NCI-H446 (cell line): ENCODE measurements around the gene L3HYPDH.
"Not testable (repeated sequence)": the region's sequence is repeated elsewhere in the genome, so short reads cannot be mapped to it uniquely, and the experiment has no call there.

Experiments used
- DNase-seq, 2 experiments: peaks; one replicate each; lab custom pipeline; 2025; lab: John Stamatoyannopoulos, UW

The L3HYPDH gene

DNA sequence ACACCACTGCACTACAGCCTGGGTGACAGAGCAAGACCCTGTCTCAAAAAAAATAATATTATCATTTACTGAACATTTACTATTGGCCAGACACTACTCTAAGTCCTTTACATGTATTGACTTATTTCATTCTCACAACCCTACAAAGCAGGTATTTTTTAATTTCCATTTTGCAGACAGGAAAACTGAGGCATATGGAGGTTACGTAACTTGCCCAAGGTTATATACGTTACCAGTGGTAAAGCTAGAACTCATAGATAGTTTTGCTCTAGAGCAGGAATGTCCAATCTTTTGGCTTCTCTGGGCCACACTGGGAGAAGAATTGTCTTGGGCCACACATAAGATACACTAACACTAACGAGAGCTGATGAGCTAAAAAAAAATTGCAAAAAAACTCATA is 5.7 kb downstream of the L3HYPDH start:
- DNase-seq = no peak

DNA sequence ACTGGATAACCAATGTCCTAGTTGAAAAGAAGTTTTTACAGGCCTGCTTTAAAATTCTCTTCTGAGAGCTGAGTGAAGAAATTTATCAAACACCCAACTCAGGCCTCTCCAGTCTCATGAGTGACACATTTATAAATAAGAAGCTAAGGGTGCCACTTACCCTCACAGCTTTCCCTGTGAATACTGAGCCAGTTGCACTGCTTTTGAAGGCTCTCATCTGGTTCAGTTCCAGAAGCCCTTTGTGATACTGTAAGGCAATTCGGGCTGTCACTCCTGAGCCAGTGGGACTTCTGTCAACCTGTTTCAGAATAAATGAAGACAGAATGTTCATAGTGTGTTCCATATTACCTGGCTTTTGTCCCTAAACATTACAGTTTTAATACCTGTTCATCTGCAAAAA is 8.5 kb downstream of the L3HYPDH start:
- no peak for DNase-seq

DNA sequence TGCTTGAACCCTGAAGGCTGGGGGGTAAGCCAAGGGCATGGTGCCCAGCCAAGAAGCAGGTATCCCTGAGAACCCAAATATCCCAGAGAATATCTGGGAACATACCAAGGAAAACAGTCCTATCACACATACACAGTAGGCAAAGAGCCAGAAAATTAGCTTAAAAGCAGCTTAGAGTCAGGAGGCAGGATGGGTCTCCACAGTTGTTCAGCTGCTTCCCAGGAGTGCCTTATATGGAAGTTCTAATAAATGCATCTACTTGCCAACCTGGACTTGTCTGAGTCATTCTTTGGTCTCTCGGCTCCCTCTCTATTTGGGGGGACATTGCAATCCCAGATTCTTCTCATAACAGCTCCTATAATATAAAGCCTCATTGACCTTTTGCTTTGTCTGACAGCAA is 10.0 kb downstream of the L3HYPDH start:
- peak in 1 of 2 experiments; percentile 5 for DNase-seq

DNA sequence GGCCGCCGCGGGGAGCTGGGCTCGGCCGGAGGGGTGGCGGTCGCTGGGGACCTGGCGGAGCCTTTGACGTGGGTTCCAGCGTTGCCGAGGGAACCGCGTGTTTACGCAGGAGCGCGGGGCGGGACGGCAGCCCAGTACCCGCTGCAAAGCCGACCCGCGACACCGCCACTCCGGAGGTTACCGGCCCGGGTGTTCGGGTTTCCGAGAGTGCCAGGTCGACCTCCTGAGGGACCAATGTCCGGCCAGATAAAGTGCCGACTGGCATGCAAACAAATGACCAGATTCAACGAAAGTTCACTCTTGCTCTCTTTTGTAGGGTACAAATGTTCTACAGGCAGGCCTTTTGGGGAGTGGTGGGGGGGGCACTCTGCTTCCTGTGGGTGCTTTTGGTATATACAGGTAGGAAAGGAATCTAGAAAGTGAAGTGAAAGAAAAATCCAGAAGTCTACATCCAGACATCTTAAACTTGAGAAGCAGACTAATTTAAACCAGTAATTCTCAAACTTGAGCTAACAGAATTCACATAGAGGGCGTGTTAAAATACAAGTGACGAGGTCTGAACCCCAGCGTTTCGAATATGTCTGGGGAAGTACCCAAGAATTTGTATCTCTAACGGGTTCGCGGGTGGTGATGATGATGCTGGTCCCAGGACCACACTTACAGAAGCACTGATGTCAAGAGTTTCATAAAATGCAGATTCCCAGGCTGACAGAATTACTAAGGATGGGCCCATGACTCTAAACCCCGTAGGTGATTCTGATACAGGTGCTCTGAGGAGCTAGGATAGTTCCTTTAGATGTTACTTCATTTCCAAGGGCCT is 18.7 kb downstream of the L3HYPDH start, which contains the start of gene GPR135:
GPR135 (minus strand) TSS at position 65 of the 820 bp plus-strand sequence. CDS start 154 bp downstream, outside the sequence.
- no peak for DNase-seq

DNA sequence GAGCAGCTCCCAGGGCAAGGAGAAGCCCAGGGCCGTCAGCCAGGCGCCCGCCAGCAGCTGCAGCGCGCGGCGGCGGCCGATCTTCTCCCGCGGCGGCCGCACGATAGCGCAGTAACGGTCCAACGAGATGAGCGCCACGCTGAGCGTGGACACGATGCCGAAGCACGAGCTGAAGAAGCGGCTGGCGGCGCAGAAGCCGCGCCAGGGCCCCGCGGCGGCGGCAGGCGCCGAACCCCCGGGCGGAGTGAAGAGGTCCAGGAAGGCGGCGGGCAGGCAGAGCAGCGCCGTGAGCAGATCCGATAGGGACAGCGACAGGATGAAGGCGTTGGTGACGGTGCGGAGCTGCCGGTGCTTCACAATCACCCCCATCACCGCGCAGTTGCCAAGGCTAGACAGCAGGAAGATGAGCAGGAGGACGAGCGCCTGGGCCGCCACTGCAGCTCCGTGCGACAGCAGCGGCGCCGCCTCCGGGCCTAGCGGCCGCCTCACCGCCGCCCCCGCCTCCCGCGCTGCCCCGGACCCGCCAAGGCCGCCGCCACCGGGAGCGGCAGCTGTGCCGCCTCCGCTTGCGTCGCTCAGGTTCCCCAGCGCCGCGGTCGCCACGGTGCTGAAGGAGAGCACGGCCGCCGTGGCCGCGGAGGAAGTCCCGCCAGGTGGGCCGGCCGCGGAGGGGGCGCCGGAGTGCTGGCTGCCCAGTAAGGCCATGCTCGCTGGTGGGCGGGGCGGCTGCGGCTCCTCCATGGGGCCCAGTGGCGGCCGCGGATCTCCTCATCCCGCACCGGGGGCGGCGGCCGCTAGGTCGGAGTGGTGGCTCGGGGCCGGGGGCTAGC is 19.5 kb downstream of the L3HYPDH start:
- DNase-seq = no peak

DNA sequence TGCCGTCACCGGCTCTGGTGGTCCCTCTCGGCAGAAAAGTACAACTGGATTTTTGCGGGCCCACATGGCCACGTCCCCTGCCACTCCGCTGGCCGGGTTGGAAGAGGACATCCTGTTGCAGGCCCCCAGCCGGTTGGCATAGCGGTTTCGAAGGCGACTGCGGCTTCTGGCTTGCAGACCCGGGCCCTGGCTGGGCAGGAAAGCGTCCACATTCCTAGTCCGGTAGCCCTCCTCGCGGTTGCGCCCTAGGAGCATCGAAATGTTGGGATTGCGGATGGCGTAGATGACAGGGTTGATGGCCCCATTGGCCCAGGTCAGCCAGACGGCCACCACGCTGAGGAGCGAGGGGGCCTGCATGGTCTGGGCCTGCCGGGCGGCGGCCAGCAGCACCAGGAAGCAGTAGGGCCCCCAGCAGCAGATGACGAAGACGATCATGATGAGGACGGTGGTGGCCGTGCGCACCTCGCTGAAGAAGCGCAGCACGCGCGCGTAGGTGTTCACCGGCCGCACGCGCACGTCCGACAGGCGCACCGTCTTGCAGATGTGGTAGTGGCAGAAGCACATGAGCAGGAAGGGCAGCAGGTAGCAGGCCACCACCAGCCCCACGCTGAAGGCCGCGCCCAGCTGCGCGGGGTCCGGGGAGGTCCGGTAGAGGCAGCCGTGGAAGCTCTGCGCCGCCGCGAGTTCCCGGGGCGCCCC is 20.3 kb downstream of the L3HYPDH start:
- DNase-seq = no peak

DNA sequence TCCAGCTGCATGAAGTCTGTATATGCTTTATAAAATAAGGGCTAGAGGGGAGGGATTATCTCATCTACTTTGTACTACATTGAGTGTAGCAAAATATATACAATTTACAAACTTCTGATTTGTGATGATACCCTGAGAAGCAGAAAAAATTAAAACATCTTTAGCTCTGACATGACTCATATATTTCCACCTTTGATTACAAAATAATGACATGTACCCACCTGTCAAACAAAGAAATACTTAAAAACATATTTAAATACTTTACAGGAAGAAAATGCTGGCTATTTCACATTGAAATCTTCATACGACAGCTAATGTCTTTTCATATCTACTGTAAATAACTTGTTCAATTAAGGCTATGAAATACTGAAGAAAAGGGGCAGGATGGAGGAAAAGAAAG is 22.3 kb downstream of the L3HYPDH start:
- no peak for DNase-seq

DNA sequence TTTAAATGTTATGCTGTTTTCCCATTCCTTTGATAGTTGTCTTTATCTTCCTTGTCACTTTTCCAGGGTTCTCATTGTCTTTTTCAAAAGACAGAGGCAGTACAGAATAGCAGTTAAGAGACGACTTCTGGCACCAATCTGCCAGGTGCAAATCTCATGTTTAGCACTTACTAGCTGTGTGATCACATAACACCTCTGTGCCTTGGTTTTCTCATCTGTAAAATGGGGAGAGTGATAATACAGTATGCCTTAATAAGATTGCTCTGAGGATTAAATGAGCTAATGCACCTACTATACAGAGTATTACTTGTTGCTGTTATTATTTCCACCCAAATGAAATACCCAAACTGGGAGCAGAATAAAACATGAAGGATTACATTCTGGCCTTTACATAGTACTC is 23.8 kb downstream of the L3HYPDH start:
- DNase-seq = no peak

DNA sequence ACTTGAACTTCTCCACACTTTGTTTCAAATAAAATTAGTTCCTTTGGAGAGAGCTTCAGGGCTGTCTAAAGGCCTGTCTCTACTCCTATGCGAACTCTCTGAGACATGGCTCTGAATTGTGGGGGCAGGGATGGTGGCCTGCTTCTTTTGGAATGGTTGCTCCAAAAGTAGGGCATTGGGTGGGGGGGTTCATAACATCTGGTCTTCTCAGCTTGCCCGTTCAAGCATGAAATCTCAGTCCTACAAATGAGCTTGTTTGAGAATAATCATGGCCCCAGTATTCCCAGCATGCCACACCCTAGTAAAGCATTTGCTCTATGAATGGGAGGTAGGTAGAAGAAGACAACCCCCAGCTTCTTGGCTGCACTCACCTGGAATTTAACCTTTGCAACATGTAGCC is 25.7 kb downstream of the L3HYPDH start:
- DNase-seq = no peak

DNA sequence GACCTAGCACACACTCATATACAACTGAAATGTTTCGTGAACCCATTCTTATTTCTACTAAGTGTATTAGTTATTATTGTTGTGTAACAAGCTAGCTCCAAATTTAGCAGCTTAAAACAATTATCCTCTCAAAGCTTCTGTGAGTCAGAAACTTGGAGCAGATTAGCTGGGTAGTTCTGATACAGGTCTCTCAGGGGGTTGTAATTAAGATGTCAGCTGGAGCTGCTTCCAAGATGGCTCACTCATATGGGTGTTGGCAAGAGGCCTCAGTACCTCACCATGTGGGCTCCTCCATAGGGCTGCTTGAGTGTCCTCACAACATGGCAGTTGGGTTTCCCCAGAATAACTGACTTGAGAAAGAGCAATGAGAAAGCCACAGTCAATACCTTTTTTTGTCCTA is 28.8 kb downstream of the L3HYPDH start:
- peak in 1 of 2 experiments; percentile 16 for DNase-seq

DNA sequence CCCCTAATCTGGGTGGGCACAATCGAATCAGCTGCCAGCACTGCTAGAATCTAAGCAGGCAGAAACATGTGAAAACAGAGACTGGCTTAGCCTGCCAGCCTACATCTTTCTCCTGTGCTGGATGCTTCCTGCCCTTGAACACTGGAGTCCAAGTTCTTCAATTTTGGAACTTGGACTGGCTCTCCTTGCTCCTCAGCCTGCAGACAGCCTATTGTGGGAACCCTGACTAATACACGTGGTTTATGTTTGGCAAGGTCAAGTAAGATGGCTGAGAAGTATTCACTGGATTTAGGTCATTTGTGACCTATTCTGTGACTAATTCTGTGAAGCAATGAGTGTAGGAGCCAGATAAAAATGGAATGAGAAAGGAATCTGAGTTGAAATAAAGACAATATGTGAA is 30.1 kb downstream of the L3HYPDH start:
- DNase-seq = no peak

DNA sequence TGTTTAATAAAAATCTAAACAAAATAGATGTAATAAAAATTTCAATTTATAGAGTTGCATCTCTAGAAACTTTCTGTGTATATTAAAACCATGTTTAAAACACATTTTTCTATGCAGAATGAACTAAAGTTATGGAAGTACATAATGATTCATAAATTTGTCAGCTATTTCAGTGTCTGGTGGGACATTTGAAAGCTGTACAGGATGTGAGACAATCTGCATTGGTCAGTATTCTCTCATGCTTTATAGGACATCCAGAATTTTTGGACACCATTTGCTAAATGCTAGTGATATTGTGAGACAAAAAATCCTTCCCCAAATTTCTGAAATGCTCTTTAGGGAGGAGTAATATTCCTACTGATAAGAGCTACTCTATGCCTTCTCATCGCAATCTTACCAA is 32.4 kb downstream of the L3HYPDH start:
- no peak for DNase-seq

DNA sequence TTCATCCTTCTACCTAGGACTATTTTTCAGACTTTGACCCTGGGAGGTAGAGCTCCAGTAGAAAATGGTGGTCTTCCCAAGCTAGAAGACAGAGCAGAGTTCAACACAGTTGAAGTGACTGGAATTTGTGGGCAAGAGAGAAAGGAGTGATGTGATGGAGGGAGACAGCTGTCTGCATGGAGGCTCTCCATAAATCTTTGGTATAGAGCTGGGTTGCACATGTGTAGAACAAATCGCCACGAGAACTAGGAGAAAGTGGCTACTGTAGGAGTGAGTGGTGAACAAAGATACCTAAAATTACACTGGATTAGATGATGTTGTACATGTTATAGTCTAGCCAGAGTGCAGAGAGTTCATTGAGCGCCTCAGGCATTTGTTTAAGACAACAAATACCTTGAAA is 33.5 kb downstream of the L3HYPDH start:
- DNase-seq = no peak

DNA sequence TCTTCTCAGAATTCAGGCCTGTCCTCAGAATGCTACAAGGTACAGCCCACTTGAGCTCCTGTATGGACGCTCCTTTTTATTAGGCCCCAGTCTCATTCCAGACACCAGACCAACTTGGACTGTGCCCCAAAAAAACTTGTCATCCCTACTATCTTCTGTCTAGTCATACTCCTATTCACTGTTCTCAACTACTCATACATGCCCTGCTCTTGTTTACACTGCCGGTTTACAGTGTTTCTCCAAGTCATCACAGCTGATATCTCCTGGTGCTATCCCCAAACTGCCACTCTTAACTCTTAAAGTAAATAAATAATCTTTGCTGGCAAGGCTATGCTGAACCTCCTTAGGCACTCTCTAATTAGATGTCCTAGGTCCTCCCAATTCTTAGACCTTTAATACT is 35.5 kb downstream of the L3HYPDH start:
- not testable (repeated sequence) for DNase-seq

DNA sequence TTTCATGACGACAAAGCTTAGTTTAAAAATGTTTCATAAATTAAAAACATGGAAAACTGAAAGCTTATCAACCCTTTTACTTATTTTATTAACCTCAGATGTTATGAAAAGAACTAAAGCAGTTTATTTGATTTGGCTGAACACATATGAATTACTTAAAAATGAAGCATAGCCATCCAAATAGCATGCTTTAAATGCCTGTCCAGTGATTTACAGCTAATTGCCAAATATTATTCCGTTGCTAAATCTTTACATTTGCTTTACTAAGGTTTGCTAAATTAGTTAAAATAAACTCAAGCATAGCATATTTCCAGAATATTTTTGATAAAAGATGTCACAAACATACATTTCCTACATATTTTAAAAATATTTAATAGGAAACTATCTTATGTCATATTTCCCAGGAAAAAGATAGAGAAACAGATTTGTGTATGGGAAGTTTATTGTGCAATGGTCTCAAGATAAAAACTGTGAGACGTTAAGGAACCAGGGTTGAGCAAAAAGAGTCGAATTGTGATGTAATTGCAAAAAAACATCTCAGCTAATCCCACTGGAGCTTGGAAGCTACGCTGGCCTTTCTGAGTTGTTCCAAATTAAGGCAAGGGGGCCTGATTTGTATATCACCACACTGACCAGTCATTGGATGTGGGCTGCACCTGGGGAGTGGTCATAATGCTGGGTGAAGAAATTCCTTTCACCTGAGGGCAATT is 44.8 kb downstream of the L3HYPDH start:
- DNase-seq = no peak

DNA sequence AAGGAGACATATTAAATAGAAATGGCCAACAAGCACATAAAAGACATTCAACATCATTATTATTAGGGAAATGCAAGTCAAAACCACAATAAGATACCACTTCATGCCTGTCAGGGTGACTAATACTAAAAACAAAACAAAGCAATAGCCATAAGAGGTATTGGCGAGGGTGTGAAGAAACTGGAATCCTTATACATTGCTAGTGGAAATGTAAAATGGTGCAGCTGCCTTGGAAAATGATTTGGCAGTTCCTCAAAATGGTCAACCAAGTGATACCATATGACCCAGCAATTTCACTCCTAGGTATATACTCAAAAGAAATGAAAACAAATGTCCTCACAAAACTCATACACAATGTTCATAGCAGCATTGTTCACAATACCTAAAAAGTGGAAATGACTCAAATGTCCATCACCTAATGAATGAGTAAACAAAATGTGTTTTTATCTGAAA is 46.0 kb downstream of the L3HYPDH start:
- no peak for DNase-seq

DNA sequence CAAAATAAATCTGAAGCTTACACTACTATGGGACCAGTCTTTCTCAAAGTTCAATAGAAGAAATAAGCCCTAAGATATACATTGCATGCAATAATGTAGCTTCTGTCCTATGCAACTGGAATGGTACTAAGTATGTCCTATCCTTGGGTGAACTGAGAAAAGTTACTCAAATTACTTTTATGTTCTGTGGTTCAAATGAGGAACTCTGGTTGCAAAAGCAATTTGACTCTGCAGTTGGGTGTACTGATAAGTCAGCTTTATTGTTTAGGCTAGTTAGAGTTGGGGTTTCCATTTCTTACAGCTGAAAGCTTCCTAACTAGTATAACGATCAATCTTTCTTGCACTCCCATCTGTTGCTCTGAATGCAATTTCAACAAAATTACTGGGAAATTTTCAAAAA is 48.2 kb downstream of the L3HYPDH start:
- DNase-seq = peak in 1 of 2 experiments; percentile 16

DNA sequence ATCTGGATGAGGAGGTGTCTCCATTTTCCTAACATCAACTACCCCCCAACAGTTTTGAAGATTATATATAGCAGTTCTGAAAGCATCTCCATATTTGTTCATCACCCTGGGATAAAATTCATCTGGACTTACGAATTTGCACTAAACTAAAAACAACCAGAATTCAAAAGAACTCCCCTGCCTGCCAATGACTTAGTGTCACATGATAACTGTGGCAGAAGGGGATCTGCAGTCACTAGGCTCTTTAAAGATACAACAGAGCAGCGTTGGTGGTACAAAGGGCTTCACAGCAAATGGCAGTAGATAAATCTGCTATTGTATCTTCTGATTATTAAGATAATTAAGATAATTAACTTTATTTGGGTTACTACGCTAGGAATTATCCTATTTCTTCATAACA is 49.1 kb downstream of the L3HYPDH start:
- no peak for DNase-seq

DNA sequence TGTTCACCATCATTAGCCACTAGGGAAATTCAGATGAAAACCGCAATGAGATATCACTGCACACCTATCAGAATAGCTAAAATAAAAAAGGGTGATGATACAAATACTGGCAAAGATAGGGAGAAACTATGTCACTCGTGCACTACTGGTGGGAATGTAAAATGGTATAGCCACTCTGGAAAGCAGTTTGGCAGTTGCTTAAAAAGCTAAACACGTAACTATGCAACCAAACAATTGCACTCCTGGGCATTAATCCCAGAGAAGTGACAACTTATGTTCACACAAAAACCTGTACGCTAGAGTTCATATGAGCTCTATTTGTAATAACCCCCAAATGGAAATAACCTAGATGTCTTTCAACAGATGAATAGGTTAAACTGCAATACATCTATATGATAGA is 54.4 kb downstream of the L3HYPDH start:
- DNase-seq = no peak

DNA sequence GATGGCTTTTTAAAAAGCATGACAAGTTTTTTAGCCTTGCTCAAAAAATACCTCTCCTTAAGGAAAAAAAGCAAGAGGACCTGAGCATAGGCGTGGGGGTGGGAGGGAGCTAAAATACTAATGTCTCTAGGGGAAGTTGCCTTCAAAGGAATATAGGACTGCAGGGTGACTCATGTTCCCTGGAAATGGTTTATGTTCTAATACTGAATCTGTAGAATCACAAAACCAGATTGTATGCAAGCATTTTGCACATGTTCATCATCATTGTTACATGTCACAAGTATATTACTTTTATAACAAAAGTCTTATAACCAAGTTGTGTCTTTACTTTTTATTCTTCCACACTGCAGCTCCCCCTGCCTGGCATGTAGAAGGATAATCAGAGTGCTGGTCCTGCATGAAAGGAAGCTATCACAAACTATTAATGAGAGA is 55.6 kb downstream of the L3HYPDH start:
- DNase-seq = no peak

DNA sequence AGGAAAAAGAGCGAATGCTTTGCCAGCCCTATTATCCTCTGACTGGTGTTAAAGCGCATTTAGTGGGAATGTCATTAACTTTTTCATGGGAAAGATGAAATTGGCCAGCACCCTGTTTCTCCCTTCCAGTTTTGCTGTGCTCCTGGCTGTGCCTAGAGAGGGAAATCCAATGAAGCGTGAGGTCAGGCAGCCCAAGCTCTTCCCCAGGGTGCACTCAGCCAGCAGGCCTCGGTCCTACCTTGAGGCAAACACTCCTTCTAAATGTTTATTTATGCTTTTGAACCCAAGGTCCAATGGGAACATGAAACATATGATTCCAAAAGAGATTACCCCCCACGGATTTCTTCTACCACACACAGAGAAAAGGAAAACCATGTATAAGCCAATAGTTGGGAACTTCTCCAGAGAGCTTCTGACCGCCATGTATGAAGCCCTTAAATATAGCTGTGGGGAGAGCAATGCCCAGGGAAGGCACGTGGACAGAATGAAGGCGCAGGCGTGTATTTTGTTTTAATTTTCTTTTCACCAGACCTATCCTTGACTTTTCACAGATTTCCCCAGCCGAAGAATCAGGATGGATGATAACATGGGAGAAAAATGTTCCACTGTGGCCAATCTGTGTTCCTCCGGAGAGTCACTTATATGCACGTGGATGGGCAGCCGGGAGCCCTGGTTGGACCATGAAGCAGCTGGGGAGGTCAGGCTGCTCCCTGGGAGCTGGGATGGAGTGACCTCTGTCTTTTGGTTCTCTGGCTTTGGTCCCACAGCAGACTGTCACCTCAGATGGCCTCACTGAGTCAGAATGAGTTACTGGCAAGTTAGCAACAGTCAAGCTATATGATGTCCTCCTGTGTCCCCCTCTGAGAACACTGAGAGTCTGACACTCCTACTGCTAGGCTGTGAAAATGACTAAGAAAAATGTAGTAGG is 56.3 kb downstream of the L3HYPDH start:
- DNase-seq = peak in 1 of 2 experiments; percentile 51
